Measurements from ENCODE around the gene GIPC1.

Gene GIPC1

GRCh38 chr19:14503285-14503684 is 7.4 kb upstream of the GIPC1 start:
- in situ Hi-C loops (cut with HindIII; ENCODE audit: low sequenced_read_pairs) = loop anchor here (25.0 kb wide), 1 partner anchor 91 kb away; the partner anchor contains the start of gene DDX39A
- no peak for DNase-seq (ENCODE audit: low read depth)
- TF ChIP-seq CTCF (IDR thresholded peaks at IDR 0.05; ENCODE audit: low read depth, low read length, missing control alignments) = no peak
- H3K4me3 ChIP-seq (ENCODE audit: low read depth, low read length) = no peak overlapping the region

- no peak overlapping the region for H3K4me3 ChIP-seq (ENCODE audit: low read depth, low read length)
- in situ Hi-C loops (cut with HindIII; ENCODE audit: low sequenced_read_pairs) = loop anchor here (25.0 kb wide), 1 partner anchor 90 kb away; the partner anchor contains the start of gene DDX39A
- no peak for TF ChIP-seq CTCF (IDR thresholded peaks at IDR 0.05; ENCODE audit: low read depth, low read length, missing control alignments)
- DNase-seq (ENCODE audit: low read depth) = no peak
Measured at GRCh38 chr19:14502334-14503092, 6.6 kb upstream of the GIPC1 start.

- TF ChIP-seq CTCF (IDR thresholded peaks at IDR 0.05; ENCODE audit: low read depth, low read length, missing control alignments) = no peak
- no peak overlapping the region for H3K4me3 ChIP-seq (ENCODE audit: low read depth, low read length)
- in situ Hi-C loops (cut with HindIII; ENCODE audit: low sequenced_read_pairs) = no loop called here
- DNase-seq (ENCODE audit: low read depth) = no peak
Measured at GRCh38 chr19:14497228-14497921, 1.4 kb upstream of the GIPC1 start.

- in situ Hi-C loops (cut with HindIII; ENCODE audit: low sequenced_read_pairs) = no loop called here
- TF ChIP-seq CTCF (IDR thresholded peaks at IDR 0.05; ENCODE audit: low read depth, low read length, missing control alignments) = no peak
- H3K4me3 ChIP-seq (ENCODE audit: low read depth, low read length) = peak overlapping the region; percentile 34
- no peak for DNase-seq (ENCODE audit: low read depth)
Measured at GRCh38 chr19:14496834-14497227, 904 bp upstream of the GIPC1 start.

- TF ChIP-seq CTCF (IDR thresholded peaks at IDR 0.05; ENCODE audit: low read depth, low read length, missing control alignments) = no peak
- no peak for DNase-seq (ENCODE audit: low read depth)
- in situ Hi-C loops (cut with HindIII; ENCODE audit: low sequenced_read_pairs) = no loop called here
- peak overlapping the region; percentile 66 for H3K4me3 ChIP-seq (ENCODE audit: low read depth, low read length)
Measured at GRCh38 chr19:14495672-14496028, 277 bp downstream of the GIPC1 start.

- in situ Hi-C loops (cut with HindIII; ENCODE audit: low sequenced_read_pairs) = no loop called here
Measured at GRCh38 chr19:14494910-14495671, 836 bp downstream of the GIPC1 start.

More at GRCh38 chr19:14494910-14495671, 836 bp downstream of the GIPC1 start:
- TF ChIP-seq CTCF (IDR thresholded peaks at IDR 0.05; ENCODE audit: low read depth, low read length, missing control alignments) = no peak
- peak overlapping the region; percentile 66 for H3K4me3 ChIP-seq (ENCODE audit: low read depth, low read length)
- DNase-seq (ENCODE audit: low read depth) = no peak
